GM11168 (cell line): ENCODE results near the gene MUC5B.
"Not testable (repeated sequence)": the region's sequence is repeated elsewhere in the genome, so short reads cannot be mapped to it uniquely, and the experiment has no call there.

Experiments
- in situ Hi-C: fragments of 300-500 bp; cut with MboI; formaldehyde crosslinking; loops from one replicate; pipeline ENCODE4 v1.12.0; 2022; ENCODE audit warnings: low sequenced_read_pairs; ENCODE audit not compliant: unreplicated experiment

Gene MUC5B

DNA sequence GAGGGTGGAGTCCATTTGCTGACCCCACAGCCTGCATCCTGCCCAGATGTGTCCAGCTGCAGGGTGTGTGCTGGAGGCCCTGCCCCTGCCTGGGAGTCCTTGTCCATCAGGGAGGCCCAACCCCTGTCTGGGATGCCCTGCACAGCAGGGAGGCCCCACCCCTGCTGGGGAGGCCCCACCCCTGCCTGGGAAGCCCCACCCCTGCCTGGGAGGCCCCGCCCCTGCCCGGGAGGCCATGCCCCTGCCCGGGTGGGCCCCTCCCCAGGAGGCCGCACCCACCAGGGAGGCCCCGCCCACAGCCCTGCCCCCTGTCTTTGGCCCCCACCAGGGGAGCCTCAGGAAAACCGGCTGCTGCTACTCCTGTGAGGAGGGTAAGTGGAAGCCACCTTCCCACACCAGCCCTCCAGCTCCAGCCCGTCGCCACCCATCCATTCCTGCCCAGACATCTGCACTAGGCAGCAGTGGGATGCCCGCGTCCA is 37.2 kb downstream of the MUC5B start:
- in situ Hi-C loops: no loop called here

GRCh38 chr11:1260620-1261019 is 37.8 kb downstream of the MUC5B start:
- in situ Hi-C loops: no loop called here

DNA sequence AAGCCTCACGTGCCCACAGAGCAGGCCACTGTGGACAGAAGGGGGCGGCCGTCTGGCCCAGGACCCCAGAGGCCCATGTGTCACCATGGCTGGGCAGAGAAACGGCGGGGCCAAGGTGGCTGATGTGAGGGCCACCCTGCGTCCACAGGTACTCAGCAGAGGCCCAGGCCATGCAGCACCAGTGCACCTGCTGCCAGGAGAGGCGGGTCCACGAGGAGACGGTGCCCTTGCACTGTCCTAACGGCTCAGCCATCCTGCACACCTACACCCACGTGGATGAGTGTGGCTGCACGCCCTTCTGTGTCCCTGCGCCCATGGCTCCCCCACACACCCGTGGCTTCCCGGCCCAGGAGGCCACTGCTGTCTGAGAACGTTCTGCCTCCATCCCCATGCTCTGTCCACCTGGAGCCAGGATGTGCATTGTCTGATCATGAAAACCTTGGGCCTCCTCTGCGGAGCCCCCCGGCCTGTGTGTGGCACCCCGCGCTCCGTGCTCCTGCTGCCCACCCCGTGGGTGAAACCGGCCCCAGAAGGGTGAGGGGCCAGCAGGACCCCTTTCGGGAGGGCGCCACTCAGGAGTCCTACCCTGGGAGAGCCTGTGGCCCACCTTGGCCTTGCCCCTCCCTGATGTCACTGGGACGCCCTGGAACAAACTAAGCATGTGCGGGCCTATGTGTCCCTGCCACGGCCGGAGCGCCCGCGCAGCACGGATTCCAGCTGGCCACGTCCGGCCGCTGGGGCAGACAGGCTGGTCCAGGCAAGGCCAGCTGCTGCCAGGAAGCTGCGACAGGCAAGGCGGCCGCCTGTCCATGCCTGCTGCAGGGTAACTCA is 38.6 kb downstream of the MUC5B start:
- in situ Hi-C loops: no loop called here

DNA sequence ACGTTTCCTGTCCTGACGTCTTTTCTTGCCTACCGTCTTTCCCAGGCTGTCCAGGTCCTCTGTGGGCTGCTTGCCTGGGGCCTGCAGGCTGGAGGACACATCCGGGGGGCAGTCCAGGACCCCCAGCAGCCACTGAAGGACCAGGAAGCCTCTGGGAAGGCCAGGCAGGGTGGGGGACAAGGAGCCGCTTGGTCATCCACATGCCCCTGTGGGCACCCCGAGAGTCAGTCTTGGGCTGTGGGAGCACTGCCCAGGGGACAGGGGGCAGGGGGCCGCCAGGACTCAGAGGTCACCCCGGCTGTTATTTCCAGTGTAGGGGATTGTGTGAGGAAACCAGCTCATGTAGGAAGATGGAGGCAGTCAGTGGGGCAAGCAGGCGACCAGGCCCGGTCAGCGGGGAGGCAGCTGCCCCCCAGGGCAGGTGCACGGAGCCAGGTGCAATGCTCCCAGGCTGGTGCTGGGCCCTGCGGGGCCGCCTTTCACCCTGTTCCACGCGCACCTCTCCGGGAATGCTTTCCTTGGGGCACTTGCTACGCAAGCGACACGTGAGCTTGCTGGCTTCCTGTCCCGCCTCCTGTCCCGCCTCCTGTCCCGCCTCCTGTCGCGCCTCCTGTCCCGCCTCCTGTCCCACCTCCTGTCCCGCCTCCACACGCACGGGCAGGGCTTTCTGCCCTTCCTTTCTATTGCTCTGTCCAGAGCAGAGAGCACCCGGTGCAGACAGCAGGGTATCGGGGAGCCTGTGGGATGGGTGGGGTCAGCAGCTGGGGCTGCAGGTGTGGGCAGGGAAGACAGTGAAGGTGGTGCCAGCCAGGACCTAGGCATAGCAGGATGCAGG is 39.5 kb downstream of the MUC5B start:
- in situ Hi-C loops: no loop called here

- in situ Hi-C loops: no loop called here
Measured at GRCh38 chr11:1263010-1263409, 40.1 kb downstream of the MUC5B start.

DNA sequence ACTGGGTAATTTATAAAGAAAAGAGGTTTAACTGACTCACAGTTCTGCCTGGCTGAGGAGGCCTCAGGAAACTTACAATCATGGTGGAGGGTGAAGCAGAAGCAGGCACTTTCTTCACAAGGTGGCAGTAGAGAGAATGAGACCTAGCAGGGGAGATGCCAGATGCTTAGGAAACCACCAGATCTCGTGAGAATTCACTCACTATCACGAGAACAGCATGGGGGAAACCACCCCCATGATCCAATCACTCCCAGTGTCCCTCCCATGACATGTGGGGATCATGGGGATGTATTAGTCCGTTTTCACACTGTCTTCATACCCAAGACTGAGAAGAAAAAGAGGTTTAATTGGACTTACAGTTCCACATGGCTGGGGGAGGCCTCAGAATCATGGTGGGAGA is 41.6 kb downstream of the MUC5B start:
- in situ Hi-C loops: not testable (repeated sequence)

DNA sequence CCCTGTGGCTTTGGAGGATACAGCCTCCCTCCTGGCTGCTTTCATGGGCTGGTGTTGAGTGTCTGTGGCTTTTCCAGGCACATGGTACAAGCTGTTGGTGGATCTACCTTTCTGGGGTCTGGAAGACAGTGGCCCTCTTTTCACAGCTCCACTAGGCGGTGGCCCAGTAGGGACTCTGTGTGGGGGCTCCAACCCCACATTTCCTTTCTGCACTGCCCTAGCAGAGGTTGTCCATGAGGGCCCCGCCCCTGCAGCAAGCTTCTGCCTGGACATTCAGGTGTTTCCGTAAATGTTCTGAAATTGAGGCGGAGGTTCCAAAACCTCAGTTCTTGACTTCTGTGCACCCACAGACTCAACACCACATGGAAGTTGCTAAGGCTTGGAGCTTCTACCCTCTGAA is 42.6 kb downstream of the MUC5B start:
- in situ Hi-C loops: not testable (repeated sequence)

DNA sequence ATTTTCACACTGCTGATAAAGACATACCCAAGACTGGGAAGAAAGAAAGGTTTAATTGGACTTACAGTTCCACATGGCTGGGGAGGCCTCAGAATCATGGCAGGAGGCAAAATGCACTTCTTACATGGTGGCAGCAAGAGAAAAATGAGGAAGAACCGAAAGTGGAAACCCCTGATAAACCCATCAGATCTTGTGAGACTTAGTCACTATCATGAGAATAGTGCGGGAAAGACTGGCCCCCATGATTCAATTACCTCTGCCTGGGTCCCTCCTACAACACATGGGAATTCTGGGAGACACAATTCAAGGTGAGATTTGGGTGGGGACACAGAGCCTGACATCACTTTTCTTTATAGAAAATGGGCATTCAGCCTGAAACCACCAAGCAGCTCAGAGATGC is 44.1 kb downstream of the MUC5B start:
- in situ Hi-C loops: not testable (repeated sequence)

- in situ Hi-C loops: no loop called here
Measured at GRCh38 chr11:1267441-1268100, 44.7 kb downstream of the MUC5B start.

- in situ Hi-C loops: no loop called here
Measured at GRCh38 chr11:1269957-1270356, 47.1 kb downstream of the MUC5B start.

DNA sequence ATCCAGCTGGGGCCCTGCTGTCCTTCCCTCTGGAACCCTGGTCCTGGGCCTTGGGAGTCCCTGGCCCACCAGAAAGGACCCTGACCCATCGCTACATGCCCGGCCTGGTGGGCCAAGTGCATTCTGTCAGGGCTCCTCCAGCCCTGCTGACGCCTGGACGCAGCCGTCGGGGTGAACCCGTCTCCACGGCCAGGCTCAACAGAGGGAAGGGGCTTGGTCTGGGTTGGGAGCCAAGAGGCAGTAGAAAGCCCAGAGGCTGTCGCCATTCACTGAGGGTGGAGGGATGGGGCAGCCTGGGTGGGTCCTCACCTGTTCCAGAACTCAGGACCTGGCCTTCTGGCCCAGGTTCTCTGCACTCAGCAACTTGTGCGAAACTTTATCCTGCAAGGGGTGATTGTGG is 47.6 kb downstream of the MUC5B start:
- in situ Hi-C loops: no loop called here

- in situ Hi-C loops: no loop called here
Measured at GRCh38 chr11:1271002-1271401, 48.1 kb downstream of the MUC5B start.

DNA sequence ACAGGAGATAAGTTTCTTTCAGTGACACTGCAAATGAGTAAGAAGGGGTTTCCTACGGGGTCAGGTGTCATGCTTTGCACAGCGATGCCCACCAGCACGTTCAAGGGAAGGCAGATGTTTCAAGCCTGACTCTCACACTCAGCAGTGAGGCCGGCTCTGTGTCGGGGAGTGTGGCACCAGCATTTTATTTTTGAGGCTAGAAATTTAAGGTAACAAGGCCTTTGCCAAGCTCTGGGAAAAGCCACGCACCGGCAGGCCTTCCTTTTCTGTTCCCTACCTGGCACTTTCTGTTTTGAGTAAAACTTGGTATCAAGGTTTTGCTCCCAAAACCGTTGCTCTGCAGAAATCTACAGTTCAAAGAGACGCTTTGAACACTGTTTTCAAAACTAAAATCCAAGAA is 48.5 kb downstream of the MUC5B start:
- in situ Hi-C loops: no loop called here

- in situ Hi-C loops: no loop called here
Measured at GRCh38 chr11:1271927-1272326, 49.1 kb downstream of the MUC5B start.

- in situ Hi-C loops: no loop called here
Measured at GRCh38 chr11:1272531-1272930, 49.7 kb downstream of the MUC5B start.

DNA sequence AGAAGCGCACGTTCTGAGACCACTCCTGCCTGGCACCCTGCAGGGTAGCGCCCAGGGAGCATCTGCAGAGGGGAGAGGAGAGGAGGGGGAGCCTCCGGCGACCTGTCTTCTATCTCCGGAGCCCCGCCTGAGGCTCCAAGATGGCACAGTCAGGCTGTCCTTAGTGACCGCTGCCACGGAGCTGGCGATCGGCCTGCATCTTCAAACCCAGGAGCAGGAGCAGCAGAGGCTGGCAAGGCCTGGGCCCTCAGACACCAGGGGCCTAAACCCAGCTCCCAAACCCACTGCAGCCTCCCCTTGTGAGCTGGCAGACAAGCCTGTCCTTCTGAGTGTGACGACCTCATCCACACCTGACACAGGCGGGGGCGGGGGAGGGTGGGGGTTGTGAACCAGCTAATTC is 51.6 kb downstream of the MUC5B start:
- in situ Hi-C loops: no loop called here

GRCh38 chr11:1275021-1275420 is 52.2 kb downstream of the MUC5B start:
- in situ Hi-C loops: no loop called here

DNA sequence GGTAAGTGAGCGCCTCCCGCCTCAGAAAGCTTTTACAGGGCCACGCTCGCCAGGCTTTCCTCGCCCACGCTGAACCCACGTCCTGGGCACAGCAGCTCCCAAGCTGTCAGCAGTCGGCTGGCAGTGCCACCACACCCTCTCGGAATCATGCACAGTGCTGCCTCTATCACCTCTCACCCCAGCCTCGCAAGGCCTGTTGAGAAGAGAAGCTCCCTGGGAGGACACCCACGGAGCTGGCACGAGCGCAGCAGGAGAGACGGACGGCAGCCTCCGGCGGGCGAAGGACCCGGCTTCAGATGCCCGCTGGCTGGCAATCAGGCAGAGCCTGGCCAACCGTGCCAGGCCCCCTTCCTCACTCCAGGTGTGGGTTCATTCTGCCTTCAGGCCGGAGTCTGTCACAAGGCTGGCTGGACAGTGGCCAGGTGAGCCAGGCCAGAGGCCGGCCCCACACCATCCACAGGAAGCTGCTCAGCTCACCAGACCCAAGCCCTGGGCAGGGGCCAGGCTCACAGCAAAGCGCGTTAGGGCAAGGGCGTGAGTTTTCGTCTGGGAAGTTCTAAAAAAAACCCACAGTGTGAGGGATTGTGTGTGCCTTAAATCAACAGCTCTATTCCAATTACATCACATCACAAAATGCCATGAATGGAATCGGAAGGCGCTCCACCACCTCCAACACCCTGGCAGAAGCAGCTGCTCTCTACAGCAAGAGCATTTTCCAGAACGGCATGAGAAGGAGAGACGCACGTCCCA is 53.4 kb downstream of the MUC5B start:
- in situ Hi-C loops: no loop called here

- in situ Hi-C loops: no loop called here
Measured at GRCh38 chr11:1276866-1277615, 54.2 kb downstream of the MUC5B start.
